Measurements from ENCODE around the gene SMIM5.

DNA sequence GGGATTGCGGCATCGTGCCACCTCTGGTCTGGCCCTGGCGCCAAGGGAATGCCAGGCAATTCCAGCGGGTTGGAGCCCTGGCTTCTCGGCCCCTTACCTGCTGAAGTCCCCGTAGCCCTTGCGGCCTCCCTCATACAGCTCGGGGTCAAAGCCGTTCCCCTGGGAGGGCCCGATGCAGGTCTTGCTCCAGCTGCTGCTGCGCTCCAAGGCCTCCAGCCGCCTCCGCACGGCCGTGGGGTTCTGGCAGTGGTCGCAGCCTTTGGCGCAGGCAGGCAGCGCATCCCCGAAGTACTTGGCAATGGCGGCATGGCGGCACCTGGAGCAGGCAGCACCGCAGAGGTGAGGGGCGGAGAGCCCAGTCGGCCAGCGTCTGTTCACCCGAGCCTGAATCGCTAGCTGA, 1.9 kb upstream of the SMIM5 start:
- TF ChIP-seq, protein P1, sequence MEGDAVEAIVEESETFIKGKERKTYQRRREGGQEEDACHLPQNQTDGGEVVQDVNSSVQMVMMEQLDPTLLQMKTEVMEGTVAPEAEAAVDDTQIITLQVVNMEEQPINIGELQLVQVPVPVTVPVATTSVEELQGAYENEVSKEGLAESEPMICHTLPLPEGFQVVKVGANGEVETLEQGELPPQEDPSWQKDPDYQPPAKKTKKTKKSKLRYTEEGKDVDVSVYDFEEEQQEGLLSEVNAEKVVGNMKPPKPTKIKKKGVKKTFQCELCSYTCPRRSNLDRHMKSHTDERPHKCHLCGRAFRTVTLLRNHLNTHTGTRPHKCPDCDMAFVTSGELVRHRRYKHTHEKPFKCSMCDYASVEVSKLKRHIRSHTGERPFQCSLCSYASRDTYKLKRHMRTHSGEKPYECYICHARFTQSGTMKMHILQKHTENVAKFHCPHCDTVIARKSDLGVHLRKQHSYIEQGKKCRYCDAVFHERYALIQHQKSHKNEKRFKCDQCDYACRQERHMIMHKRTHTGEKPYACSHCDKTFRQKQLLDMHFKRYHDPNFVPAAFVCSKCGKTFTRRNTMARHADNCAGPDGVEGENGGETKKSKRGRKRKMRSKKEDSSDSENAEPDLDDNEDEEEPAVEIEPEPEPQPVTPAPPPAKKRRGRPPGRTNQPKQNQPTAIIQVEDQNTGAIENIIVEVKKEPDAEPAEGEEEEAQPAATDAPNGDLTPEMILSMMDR (IDR thresholded peaks at IDR 0.05): no peak
- no peak for TF ChIP-seq POLR2A (IDR thresholded peaks at IDR 0.05)
